GM19452 (cell line): Measurements from ENCODE around the gene BCS1L.

Source experiments
- ATAC-seq: cut with Tn5 transposase; IDR thresholded peaks from one replicate; pipeline ENCODE4 v1.9.1; 2021; ENCODE audit not compliant: unreplicated experiment

The BCS1L gene, protein sequence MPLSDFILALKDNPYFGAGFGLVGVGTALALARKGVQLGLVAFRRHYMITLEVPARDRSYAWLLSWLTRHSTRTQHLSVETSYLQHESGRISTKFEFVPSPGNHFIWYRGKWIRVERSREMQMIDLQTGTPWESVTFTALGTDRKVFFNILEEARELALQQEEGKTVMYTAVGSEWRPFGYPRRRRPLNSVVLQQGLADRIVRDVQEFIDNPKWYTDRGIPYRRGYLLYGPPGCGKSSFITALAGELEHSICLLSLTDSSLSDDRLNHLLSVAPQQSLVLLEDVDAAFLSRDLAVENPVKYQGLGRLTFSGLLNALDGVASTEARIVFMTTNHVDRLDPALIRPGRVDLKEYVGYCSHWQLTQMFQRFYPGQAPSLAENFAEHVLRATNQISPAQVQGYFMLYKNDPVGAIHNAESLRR

DNA sequence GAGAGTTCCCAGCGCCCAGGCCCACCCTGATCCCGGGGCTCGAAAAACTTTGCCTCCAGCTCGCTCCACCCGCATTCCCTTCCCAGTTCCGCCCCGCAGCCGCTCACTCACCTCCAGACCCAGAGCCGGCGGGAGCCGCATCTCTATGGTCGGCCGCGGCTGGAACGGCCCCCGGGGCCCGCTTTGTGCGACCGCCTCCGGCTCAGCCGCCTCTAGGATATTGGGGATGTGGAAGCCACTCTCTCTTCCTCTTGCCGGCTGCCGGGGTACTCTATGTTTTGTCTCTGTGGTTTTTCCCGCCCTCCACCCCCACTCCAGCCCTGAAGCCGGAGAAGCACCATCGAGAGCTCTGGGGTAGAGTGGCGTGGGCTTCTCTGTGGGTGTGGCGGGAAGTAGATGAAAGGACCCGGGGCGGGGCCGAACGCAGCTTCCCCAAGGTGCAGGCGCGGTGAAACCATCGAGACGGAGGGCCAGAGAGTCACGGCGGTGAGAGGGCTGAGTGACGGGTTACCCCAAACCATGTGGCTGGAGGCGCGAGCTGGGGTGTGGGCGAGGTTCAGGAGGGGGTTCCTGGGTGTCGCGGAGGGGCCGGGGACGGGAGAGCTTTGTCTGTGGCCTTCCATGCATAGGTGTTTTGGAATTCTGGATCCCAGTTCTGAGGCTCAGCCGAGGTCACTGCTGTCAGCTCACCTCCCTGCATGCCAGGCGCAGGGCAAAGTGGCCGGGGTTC is at the start of gene BCS1L, which contains the start of gene ZNF142:
Gene BCS1L (plus strand): TSS at position 426 of the 730 bp plus-strand sequence. CDS start 1,305 bp downstream, outside the sequence.
Gene ZNF142 (minus strand): TSS at position 366 of the 730 bp plus-strand sequence. CDS start 3,194 bp downstream, outside the sequence.
- ATAC-seq: peak; percentile 93

GRCh38 chr2:218615868-218616315 is 43.6 kb upstream of the BCS1L start:
- no peak for ATAC-seq

GRCh38 chr2:218618102-218618860 is 41.2 kb upstream of the BCS1L start:
- no peak for ATAC-seq

GRCh38 chr2:218621007-218621406 is 38.5 kb upstream of the BCS1L start:
- no peak for ATAC-seq

- ATAC-seq: no peak
Observed at GRCh38 chr2:218622606-218623365, 36.7 kb upstream of the BCS1L start.

DNA sequence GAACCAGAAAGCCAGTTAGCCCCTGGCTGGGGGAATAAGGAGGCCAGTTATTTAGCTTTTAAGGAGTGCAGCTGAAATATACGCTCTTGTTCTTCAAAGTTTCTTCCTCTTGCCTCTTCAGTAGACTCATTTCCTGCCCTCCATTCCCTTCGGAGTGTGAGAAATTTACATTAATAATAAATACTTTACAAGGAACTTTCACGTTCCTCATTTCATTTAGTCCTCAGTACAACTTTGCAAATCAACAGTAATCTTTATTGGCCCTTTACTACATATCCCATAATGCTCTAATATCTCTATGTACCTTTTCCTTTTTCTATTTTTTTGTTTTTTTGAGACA is 36.1 kb upstream of the BCS1L start:
- ATAC-seq: no peak

- no peak for ATAC-seq
Observed at GRCh38 chr2:218626369-218626768, 33.1 kb upstream of the BCS1L start.

DNA sequence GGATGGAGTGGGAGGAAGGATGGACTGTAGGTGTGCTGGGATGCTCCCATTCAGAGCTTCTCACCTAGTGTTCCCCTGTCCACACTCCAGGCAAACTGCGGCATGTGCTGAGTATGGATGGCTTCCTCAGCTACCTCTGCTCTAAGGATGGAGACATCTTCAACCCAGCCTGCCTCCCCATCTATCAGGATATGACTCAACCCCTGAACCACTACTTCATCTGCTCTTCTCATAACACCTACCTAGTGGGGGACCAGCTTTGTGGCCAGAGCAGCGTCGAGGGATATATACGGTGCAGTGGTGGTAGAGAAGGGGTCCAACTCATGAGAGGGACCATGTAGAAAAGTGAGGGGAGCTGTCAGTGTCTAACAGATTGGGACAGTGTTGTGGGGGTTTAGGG is 31.5 kb upstream of the BCS1L start:
- ATAC-seq: no peak

GRCh38 chr2:218631837-218632236 is 27.6 kb upstream of the BCS1L start:
- ATAC-seq: no peak

GRCh38 chr2:218635719-218636118 is 23.8 kb upstream of the BCS1L start:
- ATAC-seq: no peak

DNA sequence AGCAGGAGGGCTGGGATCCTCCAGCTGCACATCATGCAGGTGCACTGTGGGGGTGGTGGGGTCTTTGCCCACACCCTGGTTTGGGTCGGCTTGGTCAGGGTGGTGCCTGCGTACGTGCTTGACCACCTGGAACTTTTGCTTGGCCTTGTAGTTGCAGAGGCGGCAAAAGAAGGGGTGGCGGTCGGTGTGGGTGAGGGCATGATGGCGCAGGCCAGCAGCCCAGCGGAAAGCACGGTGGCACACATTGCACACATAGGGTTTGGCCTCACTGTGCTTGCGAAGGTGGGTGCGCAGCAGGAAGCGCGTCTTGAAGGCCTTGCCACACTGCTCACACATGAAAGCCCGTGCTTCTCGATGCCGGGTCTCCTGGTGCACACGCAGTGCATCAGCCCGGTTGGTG is 21.1 kb upstream of the BCS1L start:
- no peak for ATAC-seq

- no peak for ATAC-seq
Observed at GRCh38 chr2:218642121-218642656, 17.3 kb upstream of the BCS1L start.

DNA sequence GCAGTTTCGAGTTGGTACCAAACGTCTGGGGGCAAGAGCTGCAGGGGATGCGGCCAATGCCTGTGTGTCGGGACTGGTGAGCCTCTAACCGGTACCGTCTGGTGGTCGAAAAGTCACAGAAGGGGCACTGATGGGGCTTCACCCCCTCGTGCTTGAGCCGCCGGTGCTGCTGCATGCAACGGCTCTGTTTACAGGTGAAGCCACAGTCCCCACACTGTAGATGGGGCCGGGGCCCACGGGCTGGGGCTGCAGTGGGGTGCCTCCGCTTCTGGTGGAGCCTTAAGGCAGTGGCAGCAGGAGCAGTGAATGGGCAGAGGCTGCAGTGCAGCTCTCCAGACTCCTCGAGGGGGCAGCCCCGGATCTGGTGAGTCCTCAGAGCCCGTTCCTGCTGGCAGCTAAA is 16.7 kb upstream of the BCS1L start:
- ATAC-seq: no peak

DNA sequence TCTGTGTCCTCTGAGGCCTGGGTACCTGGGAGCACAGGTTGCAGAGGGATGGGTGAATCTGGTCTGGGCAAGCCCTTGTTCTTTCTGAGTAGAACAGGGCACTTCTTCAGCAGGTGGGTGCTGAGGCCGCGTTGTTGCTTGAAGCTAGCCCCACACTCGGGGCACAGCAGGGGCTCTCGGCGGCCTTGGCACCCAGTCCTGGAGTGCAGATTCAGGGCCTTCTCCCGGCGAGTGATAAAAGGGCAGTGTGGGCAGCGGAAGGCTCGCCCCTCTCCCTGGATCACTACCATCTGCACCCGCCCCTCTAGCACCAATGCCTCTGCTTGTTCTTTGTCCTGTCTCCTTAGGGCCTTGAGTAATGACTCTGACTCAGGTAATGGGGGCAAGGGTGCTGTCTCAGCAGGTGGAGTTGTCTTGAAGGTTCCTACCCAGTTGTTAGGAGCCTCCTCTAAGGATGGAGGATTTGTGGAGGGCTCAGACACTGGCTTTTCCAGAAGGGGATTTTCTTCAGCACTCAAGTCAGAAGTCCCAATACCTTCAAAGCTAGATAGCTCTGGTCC is 15.7 kb upstream of the BCS1L start:
- ATAC-seq: no peak

DNA sequence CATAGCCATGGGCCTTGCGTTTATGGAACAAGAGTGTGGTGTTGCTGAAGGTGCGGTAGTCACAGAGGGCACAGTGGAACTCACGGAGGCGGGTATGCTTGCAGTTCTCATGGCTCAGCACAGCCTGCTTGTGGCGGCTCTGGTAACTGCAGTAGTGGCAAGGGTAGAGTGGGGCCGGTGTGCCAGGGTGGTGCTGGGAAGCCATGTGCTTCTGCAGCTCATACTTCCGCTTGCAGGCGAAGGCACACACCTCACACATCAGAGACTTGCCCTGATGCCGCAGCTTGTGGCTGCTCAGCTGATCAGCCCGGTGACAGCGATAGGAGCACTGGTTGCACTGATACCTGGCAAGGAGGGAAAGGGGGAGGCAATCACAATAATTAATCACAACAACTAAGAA is 14.8 kb upstream of the BCS1L start:
- ATAC-seq: no peak

GRCh38 chr2:218645126-218645525 is 14.4 kb upstream of the BCS1L start:
- peak; percentile 81 for ATAC-seq

- ATAC-seq: no peak
Observed at GRCh38 chr2:218648088-218648786, 11.2 kb upstream of the BCS1L start.

GRCh38 chr2:218648787-218649100 is 10.7 kb upstream of the BCS1L start:
- ATAC-seq: no peak

DNA sequence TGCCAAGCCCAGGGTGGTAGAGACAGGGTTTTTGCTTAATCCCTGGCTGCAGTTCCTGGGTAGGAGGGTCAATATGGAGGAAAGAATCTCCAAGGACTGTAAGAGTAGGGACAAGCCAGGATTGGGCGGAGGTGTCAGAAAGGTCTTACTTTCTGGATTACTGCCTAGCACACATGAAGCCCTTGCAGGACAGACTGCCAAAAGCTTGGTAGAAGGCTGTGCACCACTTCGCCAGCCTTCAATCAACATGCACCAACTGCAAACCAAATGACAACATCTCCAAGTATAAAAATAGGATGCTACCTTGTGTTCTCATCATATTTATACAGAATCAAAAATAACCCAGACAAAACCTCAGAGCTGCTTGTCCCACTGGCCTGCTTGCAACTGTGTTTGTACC is 3.7 kb upstream of the BCS1L start:
- ATAC-seq: no peak
